Thymus (tissue), 11 donors: ENCODE data around the gene HDAC1. TPM values are rescaled to one million over a fixed set of nuclear protein-coding genes. Genes with fewer than 3 reads are reported as not detected.
"Not testable (repeated sequence)": the region's sequence is repeated elsewhere in the genome, so short reads cannot be mapped to it uniquely, and the experiment has no call there.

ENCODE experiments used
- DNase-seq, 9 donors: peaks; one replicate each; pipeline ENCODE4 v3.0.0-alpha.2; 2013; ENCODE audit warnings: low spot score in 9 of 9, low read depth in 6 of 9, missing footprints in 1 of 9
- H3K27ac ChIP-seq, 2 donors: one replicate each; pipeline ENCODE4 v1.5.1; 2013; ENCODE audit warnings: control low read depth in 1 of 2, low read depth in 1 of 2, low read length in 1 of 2, mild to moderate bottlenecking in 1 of 2, moderate library complexity in 1 of 2
- H3K27me3 ChIP-seq, 2 donors: one replicate each; pipeline ENCODE4 v1.5.1; 2013; ENCODE audit warnings: low read length in 1 of 2; ENCODE audit not compliant: control insufficient read depth in 2 of 2, insufficient read depth in 1 of 2
- H3K36me3 ChIP-seq, 2 donors: one replicate each; pipeline ENCODE4 v1.5.1; 2013; ENCODE audit warnings: low read length in 1 of 2, mild to moderate bottlenecking in 1 of 2, moderate library complexity in 1 of 2; ENCODE audit not compliant: control insufficient read depth in 2 of 2, insufficient read depth in 2 of 2
- H3K4me1 ChIP-seq, 2 donors: one replicate each; pipeline ENCODE4 v1.5.1; 2013; ENCODE audit warnings: low read length in 2 of 2; ENCODE audit not compliant: control insufficient read depth in 2 of 2, insufficient read depth in 2 of 2
- H3K4me3 ChIP-seq, 2 donors: one replicate each; pipeline ENCODE4 v1.5.1; 2013; ENCODE audit warnings: low read length in 2 of 2, control low read depth in 1 of 2, mild to moderate bottlenecking in 1 of 2
- H3K9me3 ChIP-seq, 2 donors: one replicate each; pipeline ENCODE4 v1.5.1; 2013; ENCODE audit warnings: low read length in 1 of 2, mild to moderate bottlenecking in 1 of 2; ENCODE audit not compliant: control insufficient read depth in 2 of 2, insufficient read depth in 1 of 2
- WGBS: extraction: QIAGEN DNeasy Blood & Tissue Kit; methylation state at CpG from one replicate; pipeline ENCODE4 v1.1.7; 2013; 5-methylcytosine and 5-hydroxymethylcytosine counted together
- polyA plus RNA-seq: library from polyadenylated mRNA; stranded (reverse); fragments of 200-250 nt; gene quantifications from one replicate; pipeline ENCODE4 v1.2.3, GENCODE V29; 2013
- total RNA-seq: library from RNA; stranded (reverse); fragments of 120-200 nt; gene quantifications from one replicate; pipeline ENCODE4 v1.2.4, GENCODE V29; 2013
- donor health status: healthy.

Gene HDAC1
- total and polyA plus RNA-seq, 2 donors = 103 to 150 TPM

DNA sequence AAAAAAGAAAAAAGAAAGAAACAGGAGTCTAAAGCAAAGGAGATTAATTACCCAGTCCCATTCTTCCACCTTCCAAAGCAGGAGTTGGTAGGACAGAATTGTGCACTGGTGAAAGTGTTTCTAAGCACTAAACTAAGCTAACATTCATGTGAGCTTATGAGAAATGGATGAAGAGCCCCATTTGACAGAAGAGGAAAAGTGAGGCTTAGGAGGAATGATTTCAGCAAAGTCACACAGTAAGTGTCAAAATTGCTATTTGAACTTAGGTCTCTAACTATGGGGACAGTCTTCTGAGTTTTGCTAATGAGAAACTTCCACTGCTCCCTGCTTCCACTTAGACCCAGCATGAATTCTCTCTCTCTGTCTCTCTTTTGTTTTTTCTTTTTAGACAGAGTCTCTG is 22.1 kb upstream of the HDAC1 start:
- H3K27ac ChIP-seq = peak overlapping the region in 1 of 2 donors; percentile 13
- H3K27me3 ChIP-seq = no peaks in the 10 kb centered on the region
- no peak for DNase-seq
- peaks cover 8 to 22% of the 10 kb centered on the region in 2 donors for H3K36me3 ChIP-seq
- no peaks in the 10 kb centered on the region for H3K9me3 ChIP-seq
- H3K4me3 ChIP-seq = no peak overlapping the region
- peaks cover 27 to 64% of the 10 kb centered on the region in 2 donors for H3K4me1 ChIP-seq

DNA sequence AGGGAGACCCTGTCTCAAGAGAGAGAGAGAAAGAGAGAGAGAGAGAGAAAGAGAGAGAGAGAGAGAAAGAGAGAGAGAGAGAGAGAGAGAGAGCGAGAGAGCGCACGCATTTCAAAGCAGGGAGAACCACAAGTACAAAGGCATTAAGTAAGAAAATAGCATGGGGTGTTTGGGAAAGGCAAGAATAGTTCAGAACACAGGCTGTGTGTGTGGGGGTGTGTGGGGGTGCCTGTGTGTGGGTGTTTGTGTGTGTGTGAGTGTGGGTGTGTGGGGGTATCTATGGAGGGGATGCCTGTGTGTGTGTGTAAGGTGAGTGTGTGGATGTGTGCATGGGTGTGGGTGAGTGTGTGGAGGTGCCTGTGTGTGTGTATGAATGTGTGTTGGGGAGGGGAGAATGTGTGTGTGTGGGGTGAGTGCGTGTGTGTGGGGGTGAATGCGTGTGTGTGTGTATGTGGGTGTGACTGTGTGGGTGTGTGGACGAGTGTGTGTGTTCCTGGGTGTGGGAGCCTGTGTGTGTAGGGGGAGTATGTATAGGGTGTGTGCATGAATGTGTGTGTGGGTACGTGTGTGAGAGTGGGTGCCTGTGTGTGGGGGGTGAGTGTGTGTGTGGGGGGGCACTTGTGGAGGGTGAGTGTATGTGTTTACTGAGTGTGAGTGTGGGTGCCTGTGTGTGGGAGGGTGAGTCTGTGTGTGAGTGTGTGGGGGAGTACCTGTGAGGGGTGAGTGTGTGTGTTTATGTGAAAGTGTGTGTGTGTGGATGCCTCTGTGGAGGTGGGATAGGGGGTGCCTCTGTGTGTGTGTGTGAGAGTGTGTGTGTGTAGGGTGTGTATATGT is 19.1 kb upstream of the HDAC1 start:
- Histone ChIP-seq H3K27me3 (no peaks in the 10 kb centered on the region), H3K4me1 (peaks cover 33 to 71% of the 10 kb centered on the region in 2 donors), H3K9me3 (no peaks in the 10 kb centered on the region), H3K27ac (peak overlapping the region; percentile 88 to 92), H3K36me3 (peaks cover 31 to 47% of the 10 kb centered on the region in 2 donors), H3K4me3 (peak overlapping the region; percentile 15 to 88)
- 39% methylated on average over 7 of the region's 7 CpGs for WGBS
- DNase-seq = peak in 2 of 9 donors; percentile 41 to 73

DNA sequence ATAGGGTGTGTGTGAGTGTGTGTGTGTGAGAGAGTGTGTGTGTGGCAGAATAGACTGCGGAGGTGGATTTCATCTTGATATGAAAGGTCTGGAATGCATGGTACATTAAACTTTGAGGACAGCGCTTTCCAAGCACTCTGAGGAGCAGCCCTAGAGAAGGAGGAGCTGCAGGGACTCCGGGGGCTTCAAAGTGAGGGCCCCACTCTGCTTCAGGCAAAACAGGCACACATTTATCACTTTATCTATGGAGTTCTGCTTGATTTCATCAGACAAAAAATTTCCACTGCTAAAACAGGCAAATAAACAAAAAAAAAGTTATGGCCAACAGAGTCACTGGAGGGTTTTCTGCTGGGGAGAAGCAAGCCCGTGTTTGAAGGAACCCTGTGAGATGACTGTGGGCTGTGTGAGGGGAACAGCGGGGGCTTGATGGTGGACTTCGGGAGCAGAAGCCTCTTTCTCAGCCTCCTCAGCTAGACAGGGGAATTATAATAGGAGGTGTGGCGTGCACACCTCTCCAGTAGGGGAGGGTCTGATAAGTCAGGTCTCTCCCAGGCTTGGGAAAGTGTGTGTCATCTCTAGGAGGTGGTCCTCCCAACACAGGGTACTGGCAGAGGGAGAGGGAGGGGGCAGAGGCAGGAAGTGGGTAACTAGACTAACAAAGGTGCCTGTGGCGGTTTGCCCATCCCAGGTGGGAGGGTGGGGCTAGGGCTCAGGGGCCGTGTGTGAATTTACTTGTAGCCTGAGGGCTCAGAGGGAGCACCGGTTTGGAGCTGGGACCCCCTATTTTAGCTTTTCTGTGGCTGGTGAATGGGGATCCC is 18.3 kb upstream of the HDAC1 start:
- Histone ChIP-seq H3K27ac (peak overlapping the region; percentile 88 to 92), H3K9me3 (no peaks in the 10 kb centered on the region), H3K4me1 (peaks cover 33 to 71% of the 10 kb centered on the region in 2 donors), H3K27me3 (no peaks in the 10 kb centered on the region), H3K36me3 (peaks cover 35 to 56% of the 10 kb centered on the region in 2 donors), H3K4me3 (peak overlapping the region; percentile 45 to 88)
- peak in 7 of 9 donors; percentile 77 to 96 (median 90) for DNase-seq
- WGBS = 13% methylated on average over 10 of the region's 10 CpGs

DNA sequence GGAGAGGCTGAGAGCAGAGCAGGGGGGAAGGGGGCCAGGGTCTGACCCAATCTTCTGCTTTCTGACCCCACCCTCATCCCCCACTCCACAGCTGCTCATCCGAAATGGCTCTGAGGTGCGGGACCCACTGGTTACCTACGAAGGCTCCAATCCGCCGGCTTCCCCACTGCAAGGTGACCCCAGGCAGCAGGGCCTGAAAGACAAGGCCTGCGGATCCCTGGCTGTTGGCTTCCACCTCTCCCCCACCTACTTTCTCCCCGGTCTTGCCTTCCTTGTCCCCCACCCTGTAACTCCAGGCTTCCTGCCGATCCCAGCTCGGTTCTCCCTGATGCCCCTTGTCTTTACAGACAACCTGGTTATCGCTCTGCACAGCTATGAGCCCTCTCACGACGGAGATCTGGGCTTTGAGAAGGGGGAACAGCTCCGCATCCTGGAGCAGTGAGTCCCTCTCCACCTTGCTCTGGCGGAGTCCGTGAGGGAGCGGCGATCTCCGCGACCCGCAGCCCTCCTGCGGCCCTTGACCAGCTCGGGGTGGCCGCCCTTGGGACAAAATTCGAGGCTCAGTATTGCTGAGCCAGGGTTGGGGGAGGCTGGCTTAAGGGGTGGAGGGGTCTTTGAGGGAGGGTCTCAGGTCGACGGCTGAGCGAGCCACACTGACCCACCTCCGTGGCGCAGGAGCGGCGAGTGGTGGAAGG is 17.1 kb upstream of the HDAC1 start:
- Histone ChIP-seq H3K9me3 (no peaks in the 10 kb centered on the region), H3K27ac (peak overlapping the region; percentile 88 to 92), H3K36me3 (peaks cover 47 to 68% of the 10 kb centered on the region in 2 donors), H3K4me1 (peaks cover 33 to 71% of the 10 kb centered on the region in 2 donors), H3K27me3 (no peaks in the 10 kb centered on the region), H3K4me3 (peak overlapping the region; percentile 45 to 88)
- no peak for DNase-seq
- WGBS = 77% methylated on average over 31 of the region's 31 CpGs

DNA sequence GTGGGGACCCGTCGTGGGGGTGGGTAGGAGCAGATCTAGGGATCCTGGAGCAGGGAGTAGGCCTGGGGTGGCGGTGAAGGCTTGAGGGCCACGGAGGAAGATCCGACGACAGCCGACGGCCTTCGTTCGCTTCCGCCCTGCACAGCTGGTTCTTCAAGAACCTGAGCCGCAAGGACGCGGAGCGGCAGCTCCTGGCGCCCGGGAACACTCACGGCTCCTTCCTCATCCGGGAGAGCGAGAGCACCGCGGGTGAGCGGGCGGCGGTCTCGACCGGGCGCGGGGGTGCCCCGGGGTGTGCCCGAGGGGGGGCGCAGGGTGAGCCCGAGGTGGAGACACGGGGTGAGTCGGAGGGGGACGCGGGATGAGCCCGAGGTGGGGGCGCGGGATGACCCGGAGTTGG is 16.5 kb upstream of the HDAC1 start:
- Histone ChIP-seq H3K27ac (peak overlapping the region in 1 of 2 donors; percentile 92), H3K4me3 (peak overlapping the region; percentile 45 to 88)
- DNase-seq = peak in 1 of 9 donors; percentile 52

DNA sequence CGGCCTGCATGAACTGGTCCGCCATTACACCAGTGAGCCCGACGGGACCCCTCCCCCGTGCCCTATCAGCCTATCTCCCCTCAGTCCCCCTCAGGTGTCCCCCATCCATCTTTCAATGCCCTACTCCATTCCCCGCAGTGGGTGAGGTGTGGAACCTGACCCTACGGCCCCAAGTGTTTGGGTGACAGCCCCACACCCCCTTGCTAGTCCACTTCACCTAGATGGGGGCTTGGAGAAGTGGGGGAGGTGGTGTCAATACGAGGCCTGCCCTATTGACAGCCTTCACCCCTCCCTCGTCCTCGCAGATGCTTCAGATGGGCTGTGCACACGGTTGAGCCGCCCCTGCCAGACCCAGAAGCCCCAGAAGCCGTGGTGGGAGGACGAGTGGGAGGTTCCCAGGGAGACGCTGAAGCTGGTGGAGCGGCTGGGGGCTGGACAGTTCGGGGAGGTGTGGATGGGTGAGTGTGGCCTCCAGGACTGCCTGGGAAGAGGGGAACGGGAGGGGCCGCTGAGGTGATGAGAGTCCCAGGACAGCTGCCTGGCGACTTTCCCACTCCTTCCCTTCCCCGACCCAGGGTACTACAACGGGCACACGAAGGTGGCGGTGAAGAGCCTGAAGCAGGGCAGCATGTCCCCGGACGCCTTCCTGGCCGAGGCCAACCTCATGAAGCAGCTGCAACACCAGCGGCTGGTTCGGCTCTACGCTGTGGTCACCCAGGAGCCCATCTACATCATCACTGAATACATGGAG is 15.7 kb upstream of the HDAC1 start:
- H3K36me3 ChIP-seq = peaks cover 61 to 76% of the 10 kb centered on the region in 2 donors

More for the DNA sequence above, 16.5 kb upstream of the HDAC1 start:
- Histone ChIP-seq H3K4me1 (peaks cover 33 to 74% of the 10 kb centered on the region in 2 donors), H3K36me3 (peaks cover 53 to 72% of the 10 kb centered on the region in 2 donors), H3K27me3 (no peaks in the 10 kb centered on the region), H3K9me3 (no peaks in the 10 kb centered on the region)
- 49% methylated on average over 41 of the region's 41 CpGs for WGBS

DNA sequence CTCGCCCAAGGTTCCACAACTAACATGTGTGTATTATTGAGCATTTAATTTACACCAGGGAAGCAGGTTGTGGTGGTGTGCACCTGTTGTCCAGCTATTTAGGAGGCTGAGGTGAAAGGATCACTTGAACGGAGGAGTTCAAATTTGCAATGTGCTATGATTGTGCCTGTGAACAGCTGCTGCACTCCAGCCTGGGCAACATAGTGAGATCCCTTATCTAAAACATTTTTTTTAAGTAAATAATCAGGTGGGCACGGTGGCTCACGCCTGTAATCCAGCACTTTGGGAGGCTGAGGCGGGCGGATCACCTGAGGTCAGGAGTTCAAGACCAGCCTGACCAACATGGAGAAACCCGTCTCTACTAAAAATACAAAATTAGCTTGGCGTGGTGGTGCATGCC is 7.1 kb upstream of the HDAC1 start:
- not testable (repeated sequence) for H3K27me3 ChIP-seq, H3K9me3 ChIP-seq, H3K4me3 ChIP-seq, H3K27ac ChIP-seq, H3K4me1 ChIP-seq, DNase-seq
- H3K36me3 ChIP-seq = peaks cover 72 to 78% of the 10 kb centered on the region in 2 donors
- 97% methylated on average over 8 of the region's 8 CpGs for WGBS

More for the DNA sequence above, 15.7 kb upstream of the HDAC1 start:
- H3K27ac ChIP-seq = no peak overlapping the region
- WGBS = 95% methylated on average over 30 of the region's 30 CpGs
- peaks cover 33 to 72% of the 10 kb centered on the region in 2 donors for H3K4me1 ChIP-seq
- DNase-seq = no peak
- H3K4me3 ChIP-seq = peak overlapping the region; percentile 45 to 88
- no peaks in the 10 kb centered on the region for H3K27me3 ChIP-seq
- no peaks in the 10 kb centered on the region for H3K9me3 ChIP-seq

DNA sequence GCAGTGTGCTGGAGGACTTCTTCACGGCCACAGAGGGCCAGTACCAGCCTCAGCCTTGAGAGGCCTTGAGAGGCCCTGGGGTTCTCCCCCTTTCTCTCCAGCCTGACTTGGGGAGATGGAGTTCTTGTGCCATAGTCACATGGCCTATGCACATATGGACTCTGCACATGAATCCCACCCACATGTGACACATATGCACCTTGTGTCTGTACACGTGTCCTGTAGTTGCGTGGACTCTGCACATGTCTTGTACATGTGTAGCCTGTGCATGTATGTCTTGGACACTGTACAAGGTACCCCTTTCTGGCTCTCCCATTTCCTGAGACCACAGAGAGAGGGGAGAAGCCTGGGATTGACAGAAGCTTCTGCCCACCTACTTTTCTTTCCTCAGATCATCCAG is 6.2 kb upstream of the HDAC1 start:
- Histone ChIP-seq H3K27ac (no peak overlapping the region), H3K9me3 (no peaks in the 10 kb centered on the region), H3K36me3 (peaks cover 64 to 69% of the 10 kb centered on the region in 2 donors), H3K4me1 (peaks cover under 1 to 9% of the 10 kb centered on the region in 2 donors), H3K27me3 (no peaks in the 10 kb centered on the region), H3K4me3 (no peak overlapping the region)
- no peak for DNase-seq
- WGBS = over 99% methylated on average over 3 of the region's 3 CpGs
